Ovary (tissue), 9 donors: ENCODE data around the gene CCDC157. TPM values are rescaled to one million over a fixed set of nuclear protein-coding genes. Genes with fewer than 3 reads are reported as not detected.
"Not testable (repeated sequence)": the region's sequence is repeated elsewhere in the genome, so short reads cannot be mapped to it uniquely, and the experiment has no call there.

Experiments
- DNase-seq, 5 donors: peaks; one replicate each; pipeline ENCODE4 v3.0.0-alpha.2; 2019 to 2020
- H3K27ac ChIP-seq, 2 donors: fragments of 200-600 bp; one replicate each; pipeline versions ENCODE4 v1.5.1 to v1.8.0; 2019 to 2022
- H3K27me3 ChIP-seq: fragments of 200-600 bp; one replicate; pipeline ENCODE4 v1.8.0; 2022
- H3K36me3 ChIP-seq: fragments of 200-600 bp; sonication (generic); one replicate; pipeline ENCODE4 v1.5.1; 2019
- H3K4me1 ChIP-seq: one replicate; pipeline ENCODE4 v1.8.1; 2013; ENCODE audit warnings: mild to moderate bottlenecking, moderate library complexity; ENCODE audit not compliant: insufficient read depth
- H3K4me3 ChIP-seq: fragments of 200-600 bp; sonication (generic); one replicate; pipeline ENCODE4 v1.5.1; 2017
- H3K9me3 ChIP-seq, 2 donors: fragments of 200-600 bp in 1 of 2; sonication (generic) in 1 of 2; one replicate each; pipeline versions ENCODE4 v1.5.1 to v1.8.1; 2013 to 2019; ENCODE audit warnings: mild to moderate bottlenecking in 1 of 2, moderate library complexity in 1 of 2
- EP300 ChIP-seq: sonication (generic); formaldehyde crosslinking; IDR thresholded peaks from one replicate; pipeline ENCODE4 v1.6.1; 2017; ENCODE audit warnings: antibody characterized with exemption
- POLR2A ChIP-seq: fragments of 450-650 bp; IDR thresholded peaks from one replicate; pipeline ENCODE4 v1.6.1; 2017; ENCODE audit warnings: antibody characterized with exemption, mild to moderate bottlenecking, moderate library complexity
- WGBS, 3 donors: extraction: QIAGEN DNeasy Blood & Tissue Kit in 1 of 3; methylation state at CpG; one replicate each; pipeline versions ENCODE4 v1.1.5 to v1.1.7; 2013 to 2017; 5-methylcytosine and 5-hydroxymethylcytosine counted together
- intact Hi-C, 4 donors: fragments of 100-400 bp; cut with DNase I; formaldehyde crosslinking; loops; one replicate each; pipeline versions ENCODE4 v1.11.0 to v1.15.1; 2022 to 2023
- polyA plus RNA-seq, 2 donors: library from polyadenylated mRNA; stranded (reverse); fragments of 200-250 nt in 1 of 2; fragments of 350-450 nt in 1 of 2; fragmentation: Illumina TruSeq in 1 of 2; extraction: RNeasy Lipid Tissue Mini Kit (QIAGEN cat#74804) in 1 of 2; gene quantifications; one replicate each; pipeline ENCODE4 v1.2.3, GENCODE V29; 2013 to 2014
- total RNA-seq, 7 donors: library from RNA; depleted of rRNA in 2 of 7; stranded (reverse); fragments of >200 nt in 2 of 7; fragmentation: NEBNext Ultra II Directional in 3 of 7; extraction: Animal tissue kit (Norgen Biotek cat#: 25700) in 3 of 7; gene quantifications; one replicate each; pipeline versions ENCODE4 v1.1.0 to v1.2.4, GENCODE V29; 2016 to 2023
- TF ChIP-seq, protein P1 (sequence below), 3 donors: fragments of 450-650 bp in 2 of 3; fragments of 200-600 bp in 1 of 3; IDR thresholded peaks; one replicate each; pipeline versions ENCODE4 v1.5.1 to v1.8.0; 2016 to 2022; ENCODE audit warnings: antibody characterized with exemption in 3 of 3, mild to moderate bottlenecking in 1 of 3
- donor health status: DM: no; HTN: no; CAD: no; lungs with moderate emphysema.
- donor health status: DM: no; HTN: no; CAD: no.
- donor health status: Bipolar disorder and iron deficiency.
- donor health status: DM: yes; HTN: yes; CAD: no.
- donor health status: DM: no; HTN: no; CAD: no.
- donor health status: DM: yes; HTN: yes; CAD: no.

CCDC157 gene
- total and polyA plus RNA-seq, 9 donors = 0.60 to 28.0 (median 2.4) TPM

DNA sequence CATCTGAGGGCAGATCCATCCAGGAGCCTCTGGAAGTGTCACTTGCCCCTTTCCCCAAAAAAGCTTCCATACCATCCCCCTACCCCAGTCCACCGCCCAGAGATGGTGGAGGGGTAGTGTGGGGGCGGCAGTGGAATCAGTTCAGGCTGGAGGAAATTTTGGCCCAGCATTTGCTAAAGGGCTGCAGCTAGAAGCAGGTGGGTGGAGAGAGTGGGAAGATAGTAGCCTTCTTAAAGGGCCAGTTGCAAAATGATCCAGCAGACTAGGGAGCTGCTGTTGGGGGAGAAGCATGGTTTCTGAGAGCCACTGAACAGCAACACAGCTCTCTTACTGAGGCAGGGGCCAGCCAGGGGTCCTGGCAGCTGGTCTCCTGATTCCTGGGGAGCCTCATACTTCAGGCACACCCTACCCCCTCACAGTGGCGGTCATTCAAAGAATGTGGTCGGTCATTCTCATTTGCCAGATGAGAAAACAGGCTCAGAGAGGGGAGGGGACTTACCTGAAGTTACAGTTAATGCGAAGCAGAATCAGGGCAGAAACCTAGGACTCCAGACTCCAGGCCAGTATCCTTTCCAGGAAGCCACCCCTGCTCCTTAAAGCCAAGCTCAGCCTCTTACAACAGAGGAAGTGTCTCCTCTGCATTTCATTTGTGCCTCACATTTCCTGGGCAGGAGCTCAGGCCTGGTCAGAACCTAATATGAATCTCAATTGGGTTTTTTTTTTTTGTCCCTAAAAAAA lies 45.4 kb downstream of the CCDC157 start:
- intact Hi-C loops = no loop called here
- no peaks in the 10 kb centered on the region for H3K9me3 ChIP-seq
- no peaks in the 10 kb centered on the region for H3K36me3 ChIP-seq
- no peak overlapping the region for H3K27ac ChIP-seq
- 46 to 51% (median 50%) methylated on average over 5 of the region's 5 CpGs for WGBS, 3 donors
- DNase-seq = no peak
- TF ChIP-seq, protein P1, sequence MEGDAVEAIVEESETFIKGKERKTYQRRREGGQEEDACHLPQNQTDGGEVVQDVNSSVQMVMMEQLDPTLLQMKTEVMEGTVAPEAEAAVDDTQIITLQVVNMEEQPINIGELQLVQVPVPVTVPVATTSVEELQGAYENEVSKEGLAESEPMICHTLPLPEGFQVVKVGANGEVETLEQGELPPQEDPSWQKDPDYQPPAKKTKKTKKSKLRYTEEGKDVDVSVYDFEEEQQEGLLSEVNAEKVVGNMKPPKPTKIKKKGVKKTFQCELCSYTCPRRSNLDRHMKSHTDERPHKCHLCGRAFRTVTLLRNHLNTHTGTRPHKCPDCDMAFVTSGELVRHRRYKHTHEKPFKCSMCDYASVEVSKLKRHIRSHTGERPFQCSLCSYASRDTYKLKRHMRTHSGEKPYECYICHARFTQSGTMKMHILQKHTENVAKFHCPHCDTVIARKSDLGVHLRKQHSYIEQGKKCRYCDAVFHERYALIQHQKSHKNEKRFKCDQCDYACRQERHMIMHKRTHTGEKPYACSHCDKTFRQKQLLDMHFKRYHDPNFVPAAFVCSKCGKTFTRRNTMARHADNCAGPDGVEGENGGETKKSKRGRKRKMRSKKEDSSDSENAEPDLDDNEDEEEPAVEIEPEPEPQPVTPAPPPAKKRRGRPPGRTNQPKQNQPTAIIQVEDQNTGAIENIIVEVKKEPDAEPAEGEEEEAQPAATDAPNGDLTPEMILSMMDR (IDR thresholded peaks at IDR 0.05) = no peak
- TF ChIP-seq POLR2A = no peak
- TF ChIP-seq EP300 = no peak
- no peaks in the 10 kb centered on the region for H3K27me3 ChIP-seq
- peaks cover 9% of the 10 kb centered on the region for H3K4me1 ChIP-seq
- H3K4me3 ChIP-seq = no peak overlapping the region

DNA sequence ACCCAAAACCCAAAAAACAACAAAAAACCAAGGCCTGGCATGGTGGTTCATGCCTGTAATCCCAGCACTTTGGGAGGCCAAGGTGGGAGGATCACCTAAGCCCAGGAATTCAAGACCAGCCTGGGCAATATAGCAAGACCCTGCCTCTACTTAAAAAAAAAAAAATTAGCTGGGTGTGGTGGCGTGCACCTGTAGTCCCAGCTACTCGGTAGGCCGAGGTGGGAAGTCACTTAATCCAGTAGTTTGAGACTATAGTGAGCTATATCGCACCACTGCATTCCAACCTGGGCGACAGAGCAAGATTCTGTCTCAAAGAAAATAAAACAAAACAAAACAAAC lies 45.9 kb downstream of the CCDC157 start:
- not testable (repeated sequence) for H3K27ac ChIP-seq

DNA sequence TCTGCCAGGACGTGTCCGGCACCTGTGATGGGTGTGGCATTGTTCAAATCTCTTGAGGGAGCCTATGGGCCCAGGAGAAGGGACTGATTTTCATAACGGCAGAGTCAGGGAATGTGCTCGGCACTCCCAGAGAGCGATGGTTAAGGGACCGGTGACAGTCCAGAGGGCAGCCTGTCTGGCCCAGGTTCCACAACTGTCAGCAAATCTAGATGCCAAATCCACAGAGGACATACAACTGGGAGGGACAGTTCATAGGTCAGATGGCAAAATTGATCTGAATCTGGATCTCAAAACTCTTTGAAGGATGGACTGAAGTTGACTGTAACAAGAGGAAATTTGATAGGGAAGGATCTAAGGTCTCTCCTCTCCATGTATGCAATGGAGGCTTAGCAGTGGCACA lies 47.5 kb downstream of the CCDC157 start:
- WGBS, 3 donors = 72 to 81% (median 77%) methylated on average over 6 of the region's 6 CpGs
- no peak overlapping the region for H3K27ac ChIP-seq
- DNase-seq = no peak
- no peak overlapping the region for H3K4me3 ChIP-seq
- no peaks in the 10 kb centered on the region for H3K9me3 ChIP-seq
- H3K36me3 ChIP-seq = no peaks in the 10 kb centered on the region
- no peaks in the 10 kb centered on the region for H3K27me3 ChIP-seq
- peaks cover 2% of the 10 kb centered on the region for H3K4me1 ChIP-seq
- TF ChIP-seq, protein P1 (IDR thresholded peaks at IDR 0.05) = no peak
- no peak for TF ChIP-seq EP300
- TF ChIP-seq POLR2A = no peak
- intact Hi-C loops = no loop called here

More for the DNA sequence above, 45.9 kb downstream of the CCDC157 start:
- H3K27me3 ChIP-seq, H3K9me3 ChIP-seq, H3K4me3 ChIP-seq, DNase-seq, H3K4me1 ChIP-seq, H3K36me3 ChIP-seq, intact Hi-C loops: not testable (repeated sequence)
- WGBS, 3 donors = 86 to 95% (median 94%) methylated on average over 5 of the region's 5 CpGs

DNA sequence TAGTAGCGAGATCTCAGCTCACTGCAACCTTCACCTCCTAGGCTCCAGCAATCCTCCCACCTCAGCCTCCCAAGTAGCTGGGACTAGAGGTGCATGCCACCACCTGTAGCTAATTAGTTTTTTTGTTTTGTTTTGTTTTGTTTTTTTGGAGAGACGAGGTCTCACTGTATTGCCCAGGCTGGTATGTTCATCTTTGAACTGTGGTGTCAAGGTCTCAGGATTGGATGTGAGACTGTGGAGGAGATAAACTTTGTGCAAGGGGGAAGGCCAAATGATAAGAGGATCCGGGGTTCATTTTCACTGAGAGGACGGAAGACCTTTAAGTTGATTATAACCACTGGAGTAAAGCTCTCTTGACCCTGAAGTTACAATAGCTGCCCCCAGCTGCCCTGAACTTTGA lies 48.9 kb downstream of the CCDC157 start:
- H3K36me3 ChIP-seq = no peaks in the 10 kb centered on the region
- no peak for TF ChIP-seq POLR2A
- TF ChIP-seq EP300 = no peak
- TF ChIP-seq, protein P1 (IDR thresholded peaks at IDR 0.05) = no peak
- no peak for DNase-seq
- no peaks in the 10 kb centered on the region for H3K27me3 ChIP-seq
- intact Hi-C loops = no loop called here
- no peaks in the 10 kb centered on the region for H3K9me3 ChIP-seq
- no peak overlapping the region for H3K27ac ChIP-seq
- 42 to 67% (median 56%) methylated on average over 4 of the region's 4 CpGs for WGBS, 3 donors
- peaks cover 2% of the 10 kb centered on the region for H3K4me1 ChIP-seq
- H3K4me3 ChIP-seq = no peak overlapping the region

DNA sequence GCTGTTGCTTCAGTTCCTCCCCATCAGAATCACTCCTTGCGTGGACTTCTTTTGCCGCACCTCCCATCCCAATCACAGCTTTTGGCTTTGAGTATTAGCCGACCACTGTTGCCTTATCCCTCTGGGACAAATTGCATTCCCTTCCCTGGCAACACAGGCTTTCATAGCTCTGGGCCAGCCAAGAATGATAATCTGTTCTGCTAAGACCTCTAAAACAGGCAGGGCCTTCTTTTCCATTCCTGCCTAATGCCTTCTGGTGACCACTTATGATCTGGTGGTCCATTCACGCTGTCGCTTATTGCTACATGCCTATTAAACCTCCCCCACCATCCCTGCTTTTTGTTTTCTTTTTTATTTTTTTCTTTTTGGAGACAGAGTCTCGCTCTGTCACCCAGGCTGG lies 49.6 kb downstream of the CCDC157 start:
- WGBS, 3 donors = 79 to 94% (median 91%) methylated on average over 6 of the region's 6 CpGs
- intact Hi-C loops = no loop called here
- no peak overlapping the region for H3K27ac ChIP-seq
- H3K27me3 ChIP-seq = no peaks in the 10 kb centered on the region
- peaks cover 2% of the 10 kb centered on the region for H3K4me1 ChIP-seq
- no peak overlapping the region for H3K4me3 ChIP-seq
- H3K9me3 ChIP-seq = no peaks in the 10 kb centered on the region
- TF ChIP-seq, protein P1 (IDR thresholded peaks at IDR 0.05) = no peak
- TF ChIP-seq EP300 (no peak), POLR2A (no peak)
- H3K36me3 ChIP-seq = no peaks in the 10 kb centered on the region
- no peak for DNase-seq
